ENCODE results near the gene SULT2B1.

GRCh38 chr19:48648134-48648533, 96.2 kb downstream of the SULT2B1 start:
- TF ChIP-seq POLR2A (IDR thresholded peaks at IDR 0.05), result no peak
- no peak for TF ChIP-seq CTCF (IDR thresholded peaks at IDR 0.05)
